H1 (cell line): Measurements from ENCODE around the gene PAK6. TPM values are rescaled to one million over a fixed set of nuclear protein-coding genes. Genes with fewer than 3 reads are reported as not detected.

Experiments
- BACH1 ChIP-seq: IDR thresholded peaks from 2 replicates; pipeline ENCODE4 v1.6.1; 2012; ENCODE audit warnings: low read length, improper control_type of control experiment
- CBX5 ChIP-seq: fragments of 300-800, 300-1000 bp; sonication (generic); IDR thresholded peaks from 2 replicates; pipeline ENCODE4 v1.7.1; 2016; ENCODE audit warnings: antibody characterized with exemption, low read length, low read depth
- EP300 ChIP-seq, 2 experiments: IDR thresholded peaks; 1 replicate in 1 of 2; 2 replicates in 1 of 2; pipeline ENCODE4 v1.6.1; 2011 to 2012; ENCODE audit warnings: low read depth in 2 of 2, low read length in 2 of 2, mild to moderate bottlenecking in 2 of 2, borderline replicate concordance in 1 of 2, inconsistent platforms in 1 of 2, moderate library complexity in 1 of 2
- JUND ChIP-seq: IDR thresholded peaks from 2 replicates; pipeline ENCODE4 v1.6.1; 2011; ENCODE audit warnings: mild to moderate bottlenecking, improper control_type of control experiment, low read length
- KDM5A ChIP-seq: fragments of 200-600 bp; IDR thresholded peaks from 2 replicates; pipeline ENCODE4 v1.7.1; 2012; ENCODE audit warnings: mild to moderate bottlenecking, low read length, inconsistent platforms, mixed read lengths
- RNF2 ChIP-seq: fragments of 200-900, 300-1000 bp; sonication (generic); IDR thresholded peaks from 2 replicates; pipeline ENCODE4 v1.7.1; 2016; ENCODE audit warnings: borderline replicate concordance, low read depth, mild to moderate bottlenecking, antibody characterized with exemption, low read length; ENCODE audit not compliant: poor library complexity, severe bottlenecking; ENCODE audit errors: missing control alignments
- SAP30 ChIP-seq: fragments of 300-600 bp; sonication (generic); IDR thresholded peaks from 2 replicates; pipeline ENCODE4 v1.7.1; 2012; ENCODE audit warnings: low read length, moderate library complexity, mild to moderate bottlenecking, inconsistent platforms; ENCODE audit not compliant: insufficient read depth, insufficient replicate concordance
- polyA plus RNA-seq, 7 experiments: library from polyadenylated mRNA; depleted of rRNA in 3 of 7; stranded (reverse) in 5 of 7; unstranded in 2 of 7; fragments of >200 nt in 5 of 7; fragments of 200-250 nt in 2 of 7; gene quantifications; 1 replicate in 5 of 7; 2 replicates in 1 of 7; 4 replicates in 1 of 7; pipeline versions ENCODE4 v1.2.1 to v1.2.3, GENCODE V29; 2011 to 2013; ENCODE audit warnings: missing spikeins in 2 of 7, mixed read lengths in 2 of 7
- total RNA-seq: library from RNA; stranded (reverse); fragmentation: NEBNext Ultra II Directional; extraction: Animal tissue kit (Norgen Biotek cat#: 25700); gene quantifications from 2 replicates; pipeline ENCODE4 v1.2.1, GENCODE V29; 2021

Gene PAK6
- total and polyA plus RNA-seq, 2 of the 8 experiments (the other 6 are each of a cell fraction or from before 2014, with no cell fraction given), result 6.9 to 9.4 TPM

DNA sequence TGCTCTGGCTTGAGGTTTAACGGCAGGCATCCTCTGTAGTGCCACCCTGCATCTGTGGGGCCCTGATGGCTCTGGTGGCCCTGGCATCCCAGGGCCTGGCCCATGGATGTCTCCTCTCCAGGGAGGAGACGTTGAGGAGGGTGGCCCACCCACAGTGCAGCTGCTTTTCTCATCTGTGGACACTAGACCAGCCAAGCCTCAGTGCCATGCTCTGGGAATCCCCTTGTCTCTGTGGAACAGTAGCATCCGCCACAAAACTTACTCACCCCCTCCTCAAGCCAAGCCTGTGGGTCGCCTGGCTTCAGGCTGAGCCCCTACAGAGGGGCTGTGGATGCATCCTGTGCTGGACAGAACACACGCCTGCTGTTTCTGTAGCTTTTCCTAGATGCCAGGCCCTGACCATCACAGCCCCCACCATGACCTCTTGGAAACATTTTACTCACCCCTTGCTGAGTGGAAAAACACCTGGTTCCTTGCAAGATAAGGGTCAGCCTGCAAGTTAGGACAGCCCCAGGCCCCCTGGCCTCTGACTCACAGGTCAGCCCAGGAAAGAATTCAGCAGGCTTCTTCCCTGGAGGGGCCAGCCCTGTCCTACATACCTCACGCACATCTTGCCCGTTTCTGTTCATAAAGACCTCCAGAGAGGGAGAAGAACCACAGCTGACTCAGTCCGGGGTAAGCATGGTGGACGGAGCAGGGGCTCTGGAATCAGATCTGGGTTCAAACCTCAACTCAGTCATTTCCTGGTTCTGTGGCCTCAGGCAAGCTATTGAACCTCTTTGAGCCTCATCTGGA, 19.0 kb downstream of the PAK6 start (continued):
- TF ChIP-seq CBX5 (no peak), EP300 (IDR thresholded peaks at IDR 0.05; ENCODE audit: borderline replicate concordance in 1 of 2, low read depth in 2 of 2, low read length in 2 of 2) (no peak), KDM5A (no peak), JUND (no peak), RNF2 (no peak), SAP30 (no peak), BACH1 (no peak)
